Common myeloid progenitor, CD34-positive (primary cell): ENCODE measurements around the gene SUDS3.

Experiments used
- CTCF ChIA-PET: fragments of 350-600 bp; sonication (Branson Sonifier 250); formaldehyde crosslinking; loops from one replicate; lab custom pipeline; 2021; ENCODE audit warnings: antibody characterized with exemption; lab: Charles Lee
- POLR2A ChIA-PET: fragments of 350-600 bp; sonication (Branson Sonifier 250); formaldehyde crosslinking; loops from one replicate; lab custom pipeline; 2021; ENCODE audit warnings: antibody characterized with exemption; lab: Charles Lee
- DNase-seq, 3 donors: peaks; one replicate each; pipeline versions ENCODE4 v3.0.0 to v3.0.0-alpha.2; 2013
- H3K27ac ChIP-seq, 2 experiments: 1 replicate in 1 of 2; 2 replicates in 1 of 2; pipeline ENCODE4 v1.7.0; 2013; ENCODE audit warnings: inconsistent platforms in 2 of 2, low read length in 2 of 2, mild to moderate bottlenecking in 2 of 2, low read depth in 1 of 2, moderate library complexity in 1 of 2; ENCODE audit not compliant: severe bottlenecking in 2 of 2, insufficient read depth in 1 of 2, poor library complexity in 1 of 2
- H3K27me3 ChIP-seq, 5 experiments: replicated peaks in 2 of 5; 1 replicate in 3 of 5; 2 replicates in 2 of 5; pipeline versions ENCODE4 v1.6.1 to v1.7.0; 2013; ENCODE audit warnings: low read length in 4 of 5, mild to moderate bottlenecking in 2 of 5, moderate library complexity in 2 of 5, inconsistent platforms in 1 of 5; ENCODE audit not compliant: insufficient read depth in 5 of 5, control insufficient read depth in 4 of 5
- H3K36me3 ChIP-seq, 4 experiments: 1 replicate in 2 of 4; 2 replicates in 2 of 4; pipeline versions ENCODE4 v1.6.1 to v1.7.0; 2013; ENCODE audit warnings: low read length in 3 of 4, control low read depth in 1 of 4, mild to moderate bottlenecking in 1 of 4; ENCODE audit not compliant: control insufficient read depth in 4 of 4, insufficient read depth in 4 of 4
- H3K4me1 ChIP-seq, 4 experiments: 1 replicate in 3 of 4; 2 replicates in 1 of 4; pipeline versions ENCODE4 v1.6.1 to v1.7.1; 2013; ENCODE audit warnings: low read length in 3 of 4, mild to moderate bottlenecking in 3 of 4, control low read depth in 1 of 4, inconsistent platforms in 1 of 4, moderate library complexity in 1 of 4; ENCODE audit not compliant: control insufficient read depth in 4 of 4, insufficient read depth in 4 of 4; ENCODE audit errors: control extremely low read depth in 1 of 4
- H3K4me3 ChIP-seq, 7 experiments: 1 replicate in 4 of 7; 2 replicates in 3 of 7; pipeline versions ENCODE4 v1.5.1 to v1.7.0; 2013; ENCODE audit warnings: mild to moderate bottlenecking in 7 of 7, low read length in 6 of 7, moderate library complexity in 6 of 7, inconsistent platforms in 2 of 7, low read depth in 2 of 7, control low read depth in 1 of 7; ENCODE audit not compliant: insufficient read depth in 4 of 7, control insufficient read depth in 1 of 7; ENCODE audit errors: extremely low read depth in 1 of 7
- H3K9me3 ChIP-seq, 5 experiments: 1 replicate in 4 of 5; 2 replicates in 1 of 5; pipeline versions ENCODE4 v1.6.1 to v1.7.1; 2013; ENCODE audit warnings: low read length in 4 of 5, mild to moderate bottlenecking in 2 of 5, inconsistent platforms in 1 of 5, low read depth in 1 of 5, moderate library complexity in 1 of 5; ENCODE audit not compliant: control insufficient read depth in 4 of 5, insufficient read depth in 2 of 5; ENCODE audit errors: control extremely low read depth in 1 of 5
- WGBS: methylation state at CpG from one replicate; pipeline ENCODE4 v1.1.5; 2013; ENCODE audit not compliant: insufficient coverage; 5-methylcytosine and 5-hydroxymethylcytosine counted together

SUDS3 gene

DNA sequence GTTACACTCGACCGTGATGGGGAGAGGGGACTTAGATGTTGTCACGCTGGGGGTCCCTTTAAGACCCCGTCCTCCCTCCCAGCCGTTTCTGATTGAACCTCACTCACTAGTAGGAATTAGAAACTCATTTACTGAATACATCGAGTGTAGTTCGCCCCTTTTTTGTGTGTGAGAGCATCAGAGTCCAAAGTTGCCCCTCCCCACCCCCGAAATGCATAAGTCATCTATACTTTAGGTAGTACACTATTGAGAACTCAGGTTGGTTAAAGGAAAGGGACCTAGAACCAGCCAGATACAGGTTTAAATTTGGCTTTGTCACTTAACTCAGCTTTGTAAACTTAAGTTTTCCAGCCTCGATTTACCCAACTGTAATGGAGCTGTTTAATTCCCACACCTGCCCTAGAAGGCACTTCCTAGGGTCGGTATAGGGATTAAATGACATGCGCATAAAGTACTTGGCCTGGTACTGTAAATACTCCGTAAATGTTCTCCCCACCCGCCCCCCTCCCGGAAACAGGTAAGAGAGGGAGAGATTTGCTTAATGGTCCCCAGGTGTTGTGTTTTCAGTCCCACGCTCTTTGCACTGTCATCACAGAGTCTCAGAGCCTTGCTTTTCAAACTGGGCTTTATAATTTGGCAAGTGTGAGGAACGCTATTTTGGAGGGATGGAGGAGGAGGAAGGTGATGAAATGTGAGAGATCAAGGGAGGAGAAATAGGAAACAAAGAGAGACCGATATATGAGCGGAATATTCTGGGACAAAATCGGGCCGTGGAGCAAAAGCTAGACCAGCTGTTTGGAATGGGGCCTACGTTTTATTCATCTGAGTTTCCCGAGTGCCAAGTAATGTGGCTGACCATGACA is 897 bp downstream of the SUDS3 start:
- 13% methylated on average over 12 of the region's 22 CpGs for WGBS
- Histone ChIP-seq H3K27ac (peak overlapping the region; percentile 92 to 95), H3K36me3 (peaks cover 4 to 26% (median 19%) of the 10 kb centered on the region in 4 experiments), H3K4me3 (peak overlapping the region; percentile 77 to 98 (median 88)), H3K9me3 (no peaks in the 10 kb centered on the region), H3K27me3 (no peaks in the 10 kb centered on the region), H3K4me1 (peaks cover 29 to 41% (median 33%) of the 10 kb centered on the region in 4 experiments)
- ChIA-PET POLR2A (interaction anchor here (0.6 to 1.6 kb wide), 2 partner anchors 39 to 77 kb away, joined by 3 to 11 read pairs; no protein-coding TSS in a partner anchor), CTCF (interaction anchor here (0.7 to 7.2 kb wide), 29 partner anchors 10 to 226 kb away, joined by 3 to 135 read pairs (median 5); no protein-coding TSS in a partner anchor)
- DNase-seq: no peak

DNA sequence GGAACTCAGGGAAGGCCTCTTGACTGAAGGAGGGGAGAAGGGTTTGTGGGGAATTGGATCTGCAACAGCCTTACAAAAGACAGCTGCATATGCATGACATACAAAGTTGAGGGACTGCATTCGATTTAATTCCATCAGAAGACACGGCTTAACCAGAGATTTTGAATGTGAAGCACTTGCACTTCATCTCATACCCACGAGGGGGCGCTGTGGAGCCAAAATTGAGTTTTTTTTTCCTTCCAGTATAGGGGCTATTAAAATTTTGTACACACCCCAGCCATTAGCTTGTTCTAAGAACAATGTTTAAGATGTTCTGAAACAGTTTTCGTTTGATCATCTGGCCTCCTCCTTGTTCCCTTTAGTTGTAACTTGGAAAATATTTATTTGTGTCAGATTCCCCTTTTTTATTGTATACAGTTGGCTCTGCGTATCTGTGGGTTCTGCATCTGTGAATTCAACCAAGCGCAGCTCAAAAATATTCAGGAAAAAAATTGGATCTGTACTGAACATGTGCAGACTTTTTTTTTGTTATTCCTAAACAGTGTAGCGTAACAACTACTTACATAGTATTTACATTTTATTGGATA is 1.6 kb downstream of the SUDS3 start:
- ChIA-PET POLR2A (interaction anchor here (0.6 to 0.7 kb wide), 3 partner anchors 39 to 214 kb away, joined by 3 to 5 read pairs (median 3); no protein-coding TSS in a partner anchor), CTCF (interaction anchor here (0.8 to 7.2 kb wide), 12 partner anchors 13 to 213 kb away, joined by 3 to 135 read pairs (median 6); no protein-coding TSS in a partner anchor)
- H3K4me1 ChIP-seq: peaks cover 29 to 41% (median 33%) of the 10 kb centered on the region in 4 experiments
- peak overlapping the region in 1 of 2 experiments; percentile 95 for H3K27ac ChIP-seq
- H3K9me3 ChIP-seq: no peaks in the 10 kb centered on the region
- H3K27me3 ChIP-seq: no peaks in the 10 kb centered on the region
- H3K36me3 ChIP-seq: peaks cover 4 to 31% (median 22%) of the 10 kb centered on the region in 4 experiments
- WGBS: 0% methylated on average over 2 of the region's 8 CpGs
- H3K4me3 ChIP-seq: peak overlapping the region in 6 of 7 experiments; percentile 77 to 98 (median 88)
- DNase-seq: peak; percentile 66 to 84 (median 77)

DNA sequence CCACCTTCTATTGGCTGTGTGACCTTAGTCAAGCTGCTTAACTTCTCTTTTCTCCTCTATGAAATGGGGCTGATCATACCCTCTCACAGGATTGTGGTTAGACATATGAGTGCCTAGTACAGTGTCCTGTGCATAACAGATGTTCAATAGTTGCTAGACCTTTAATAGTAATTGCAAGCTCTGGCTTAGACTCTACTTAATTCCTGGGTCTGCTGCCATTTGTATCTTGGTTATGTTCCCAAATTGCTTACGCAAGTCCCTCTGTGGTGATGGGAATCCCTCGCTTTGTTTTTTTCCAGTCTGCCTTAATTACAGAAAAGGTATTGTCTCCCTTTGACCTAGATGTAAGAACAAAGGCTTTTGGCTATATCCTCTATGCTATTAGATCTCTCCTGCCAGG is 15.1 kb downstream of the SUDS3 start:
- DNase-seq: no peak
- H3K36me3 ChIP-seq: peaks cover 43 to 78% (median 63%) of the 10 kb centered on the region in 4 experiments
- WGBS: 100% methylated on average over 2 of the region's 2 CpGs
- H3K4me1 ChIP-seq: no peaks in the 10 kb centered on the region
- H3K27me3 ChIP-seq: no peaks in the 10 kb centered on the region
- no peak overlapping the region for H3K4me3 ChIP-seq
- no peaks in the 10 kb centered on the region for H3K9me3 ChIP-seq
- H3K27ac ChIP-seq: no peak overlapping the region
- POLR2A ChIA-PET: no interaction called here
- CTCF ChIA-PET: interaction anchor here (1.3 to 2.0 kb wide), 2 partner anchors 13 kb away, joined by 5 to 11 read pairs; no protein-coding TSS in a partner anchor

DNA sequence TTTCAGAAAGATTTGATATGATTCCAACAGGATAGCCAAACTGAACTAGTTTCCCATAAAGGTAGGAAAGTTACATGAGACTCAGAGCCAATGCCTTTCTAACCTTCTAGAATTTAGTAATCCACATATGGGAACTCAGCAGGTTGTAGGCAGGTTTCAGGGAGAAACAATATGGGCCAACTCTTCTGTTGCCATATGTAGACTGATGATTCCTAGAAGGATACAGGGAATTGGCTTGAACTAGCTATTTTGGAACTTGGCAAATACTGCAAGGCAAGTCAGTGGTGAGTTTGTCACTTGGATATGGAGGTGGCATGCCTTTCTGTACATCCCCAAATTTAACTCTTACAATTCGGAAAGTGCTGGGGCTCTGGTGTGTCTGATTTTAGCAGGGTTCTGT is 15.5 kb downstream of the SUDS3 start:
- no peaks in the 10 kb centered on the region for H3K27me3 ChIP-seq
- H3K4me3 ChIP-seq: no peak overlapping the region
- peaks cover 39 to 78% (median 63%) of the 10 kb centered on the region in 4 experiments for H3K36me3 ChIP-seq
- H3K4me1 ChIP-seq: no peaks in the 10 kb centered on the region
- ChIA-PET POLR2A (no interaction called here), CTCF (interaction anchor here (1.3 to 2.0 kb wide), 2 partner anchors 13 to 14 kb away, joined by 5 to 11 read pairs; no protein-coding TSS in a partner anchor)
- no peak for DNase-seq
- H3K27ac ChIP-seq: no peak overlapping the region
- WGBS: 100% methylated on average over 1 of the region's 1 CpG
- H3K9me3 ChIP-seq: no peaks in the 10 kb centered on the region

DNA sequence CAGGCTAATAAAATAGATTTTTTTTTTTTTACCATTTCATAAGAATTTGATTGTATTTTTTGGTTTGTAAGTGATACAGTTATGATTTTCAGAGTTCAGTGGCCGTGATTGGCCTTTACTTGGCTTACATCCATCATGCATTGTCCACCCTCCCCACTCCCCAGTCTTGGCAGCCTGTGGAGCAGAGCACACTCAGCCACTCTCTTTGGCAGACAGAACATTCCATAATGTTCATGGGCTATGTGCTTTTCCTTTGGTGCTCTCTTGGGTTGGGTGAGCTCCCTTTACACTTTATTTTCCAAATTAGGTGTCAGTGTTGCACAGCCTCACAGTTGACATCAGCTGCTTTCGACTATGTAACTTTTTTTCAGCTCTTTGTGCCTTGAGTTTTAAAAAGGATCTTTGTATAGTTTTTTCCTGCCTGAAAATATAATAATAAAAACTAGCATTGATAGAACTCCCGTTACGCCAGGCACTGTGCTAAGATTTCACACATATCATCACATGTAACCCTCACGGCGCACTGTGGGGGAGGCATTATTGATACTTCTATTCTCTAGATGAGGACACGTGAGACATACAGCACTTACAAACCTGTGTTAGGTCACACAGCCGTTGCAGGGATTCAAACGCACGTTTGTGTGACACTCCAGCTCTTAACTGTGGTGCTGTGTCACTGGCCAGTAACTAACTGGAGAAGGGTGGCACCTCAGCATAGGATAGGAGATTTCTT is 21.5 kb downstream of the SUDS3 start:
- no peaks in the 10 kb centered on the region for H3K27me3 ChIP-seq
- 98% methylated on average over 8 of the region's 10 CpGs for WGBS
- no peaks in the 10 kb centered on the region for H3K4me1 ChIP-seq
- DNase-seq: no peak
- no peak overlapping the region for H3K4me3 ChIP-seq
- POLR2A ChIA-PET: no interaction called here
- CTCF ChIA-PET: no interaction called here
- no peaks in the 10 kb centered on the region for H3K9me3 ChIP-seq
- peaks cover 27 to 79% (median 62%) of the 10 kb centered on the region in 4 experiments for H3K36me3 ChIP-seq
- H3K27ac ChIP-seq: no peak overlapping the region

DNA sequence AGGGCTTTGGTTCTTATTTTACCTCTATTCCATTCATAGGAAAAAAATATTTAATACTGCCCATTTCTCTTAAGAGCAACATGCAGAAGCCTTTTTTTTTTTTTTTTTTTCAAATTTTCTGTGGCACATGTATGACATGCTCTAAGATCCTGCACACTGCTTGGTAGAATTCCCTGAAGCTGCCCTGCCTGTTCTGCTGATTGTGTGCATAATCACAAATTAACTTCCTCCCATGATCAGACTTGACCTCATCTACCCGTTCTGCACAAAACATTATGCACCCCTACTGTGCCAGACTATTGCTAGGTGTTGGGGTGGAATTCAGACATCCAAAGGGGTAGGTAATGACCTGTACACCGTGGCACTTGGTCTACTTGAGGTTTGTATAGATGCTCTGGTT is 22.2 kb downstream of the SUDS3 start:
- CTCF ChIA-PET: no interaction called here
- Histone ChIP-seq H3K27me3 (no peaks in the 10 kb centered on the region), H3K36me3 (peaks cover 23 to 83% (median 62%) of the 10 kb centered on the region in 4 experiments), H3K27ac (no peak overlapping the region), H3K4me3 (no peak overlapping the region), H3K9me3 (no peaks in the 10 kb centered on the region), H3K4me1 (no peaks in the 10 kb centered on the region)
- no peak for DNase-seq
- POLR2A ChIA-PET: interaction anchor here (0.6 kb wide), 1 partner anchor 108 kb away, joined by 4 read pairs; no protein-coding TSS in a partner anchor
- 100% methylated on average over 1 of the region's 2 CpGs for WGBS
